ENCODE data around the gene BPIFB1. TPM values are rescaled to one million over a fixed set of nuclear protein-coding genes. Genes with fewer than 3 reads are reported as not detected.

The BPIFB1 gene
- total and polyA plus RNA-seq, 9 donors = 0.15 TPM; not detected in 8

DNA sequence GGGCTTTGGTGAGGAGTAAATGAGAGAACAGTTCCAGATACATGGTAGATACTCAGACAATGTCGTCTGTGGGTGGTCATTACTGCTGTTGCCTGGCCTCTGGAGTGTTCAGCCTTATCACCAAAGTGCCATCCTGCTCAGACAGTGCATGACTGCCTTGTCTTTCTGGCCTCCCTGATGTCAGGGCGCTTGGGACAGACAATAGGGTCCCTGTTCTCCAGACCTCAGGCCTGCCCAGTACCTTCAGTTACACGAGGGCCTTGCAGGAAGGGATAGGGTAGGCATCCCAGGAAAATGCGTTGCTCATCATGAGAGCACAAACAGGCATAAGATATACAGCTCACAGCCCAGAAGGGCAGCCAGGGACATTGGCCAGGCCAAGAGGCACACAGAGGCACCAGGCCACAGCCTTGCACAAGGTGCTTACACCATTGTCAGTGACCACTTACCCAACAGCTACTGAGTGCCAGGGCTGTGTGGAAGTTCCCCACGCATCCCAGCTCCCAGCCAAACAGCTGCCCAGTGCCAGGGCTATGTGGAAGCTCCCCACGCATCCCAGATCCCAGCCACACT is 27.4 kb downstream of the BPIFB1 start:
- Histone ChIP-seq H3K9me3 (no peaks in the 10 kb centered on the region), H3K4me1 (ENCODE audit: insufficient read depth) (no peaks in the 10 kb centered on the region), H3K4me3 (no peak overlapping the region), H3K27me3 (no peaks in the 10 kb centered on the region), H3K27ac (no peak overlapping the region), H3K36me3 (no peaks in the 10 kb centered on the region)
- TF ChIP-seq CTCF (IDR thresholded peaks at IDR 0.05) (no peak), EP300 (IDR thresholded peaks at IDR 0.05) (no peak), POLR2A (IDR thresholded peaks at IDR 0.05) (no peak)
- 68 to 84% (median 70%) methylated on average over 6 of the region's 6 CpGs for WGBS, 3 donors
- no peak for DNase-seq
- intact Hi-C loops (cut with DNase I) = no loop called here

- DNase-seq = no peak
- TF ChIP-seq CTCF (IDR thresholded peaks at IDR 0.05) = no peak
- TF ChIP-seq POLR2A (IDR thresholded peaks at IDR 0.05) = no peak
- TF ChIP-seq EP300 (IDR thresholded peaks at IDR 0.05) = no peak
- Histone ChIP-seq H3K9me3 (no peaks in the 10 kb centered on the region), H3K4me1 (ENCODE audit: insufficient read depth) (no peaks in the 10 kb centered on the region), H3K4me3 (no peak overlapping the region), H3K36me3 (no peaks in the 10 kb centered on the region), H3K27ac (no peak overlapping the region), H3K27me3 (no peaks in the 10 kb centered on the region)
- 67 to 84% (median 71%) methylated on average over 8 of the region's 8 CpGs for WGBS, 3 donors
- intact Hi-C loops (cut with DNase I) = no loop called here
Measured at GRCh38 chr20:33311011-33311410, 28.0 kb downstream of the BPIFB1 start.

DNA sequence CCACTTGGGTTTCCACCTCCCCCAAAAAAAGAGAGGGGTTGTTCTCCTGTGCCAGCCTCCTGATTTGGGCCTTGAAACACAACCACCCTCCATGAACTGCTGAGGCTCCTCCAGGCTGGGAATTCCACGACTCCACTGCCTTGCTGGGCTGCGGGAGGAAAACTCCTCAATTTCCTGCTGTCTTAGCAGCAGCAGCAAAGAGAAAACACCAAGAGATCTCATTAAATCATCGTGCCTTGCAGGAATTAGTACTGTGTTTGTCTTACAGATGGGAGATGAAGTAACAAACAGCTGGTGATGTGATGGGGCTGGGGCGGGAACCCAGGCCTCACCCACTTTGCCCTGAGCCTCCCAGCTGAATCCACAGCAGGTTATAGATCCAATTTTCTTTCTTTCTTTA is 29.0 kb downstream of the BPIFB1 start:
- Histone ChIP-seq H3K27me3 (no peaks in the 10 kb centered on the region), H3K27ac (no peak overlapping the region), H3K4me3 (no peak overlapping the region), H3K4me1 (ENCODE audit: insufficient read depth) (no peaks in the 10 kb centered on the region), H3K9me3 (no peaks in the 10 kb centered on the region), H3K36me3 (no peaks in the 10 kb centered on the region)
- 32 to 35% (median 33%) methylated on average over 4 of the region's 4 CpGs for WGBS, 3 donors
- DNase-seq = no peak
- TF ChIP-seq CTCF (IDR thresholded peaks at IDR 0.05) = no peak
- intact Hi-C loops (cut with DNase I) = no loop called here

DNA sequence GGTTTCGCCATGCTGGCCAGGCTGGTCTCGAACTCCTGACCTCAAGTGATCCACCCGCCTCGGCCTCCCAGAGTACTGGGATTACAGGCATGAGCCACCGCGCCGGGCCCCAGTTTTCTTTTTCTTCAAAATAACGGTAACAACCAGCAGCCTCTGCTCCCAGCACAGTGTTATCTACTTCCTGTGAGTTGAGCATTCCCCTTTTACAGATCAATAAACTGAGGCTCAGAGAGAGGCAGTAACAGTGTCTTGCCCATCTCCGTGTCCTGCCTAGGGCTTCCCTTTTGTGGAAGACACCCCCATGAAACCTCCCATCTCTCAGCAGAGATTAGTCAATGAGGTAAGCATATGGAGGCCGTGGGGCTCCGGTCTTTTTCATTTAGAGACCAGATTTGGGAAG is 29.6 kb downstream of the BPIFB1 start:
- 85 to 88% (median 87%) methylated on average over 11 of the region's 11 CpGs for WGBS, 3 donors
- intact Hi-C loops (cut with DNase I) = no loop called here

More for the DNA sequence above, 29.6 kb downstream of the BPIFB1 start:
- Histone ChIP-seq H3K9me3 (no peaks in the 10 kb centered on the region), H3K27ac (no peak overlapping the region), H3K36me3 (no peaks in the 10 kb centered on the region), H3K27me3 (no peaks in the 10 kb centered on the region), H3K4me1 (ENCODE audit: insufficient read depth) (no peaks in the 10 kb centered on the region), H3K4me3 (no peak overlapping the region)
- TF ChIP-seq EP300 (IDR thresholded peaks at IDR 0.05) (no peak), POLR2A (IDR thresholded peaks at IDR 0.05) (no peak), CTCF (IDR thresholded peaks at IDR 0.05) (no peak)
- no peak for DNase-seq

All from ovary (tissue), 9 donors.